Pulmonary artery endothelial cell (primary cell): ENCODE results near the gene NUP210L. TPM values are rescaled to one million over a fixed set of nuclear protein-coding genes. Genes with fewer than 3 reads are reported as not detected.
A peak's percentile ranks its signal among the peaks of the same experiment; 100 is the strongest.

Experiments
- DNase-seq: peaks from one replicate; pipeline ENCODE4 v3.0.0-alpha.2; 2011; ENCODE audit warnings: low read depth, low spot score
- total RNA-seq: library from RNA; depleted of rRNA; stranded (reverse); fragments of >200 nt; gene quantifications from 2 replicates; pipeline ENCODE4 v1.2.3, GENCODE V29; 2014

NUP210L gene
- total RNA-seq, 1 donor from 2014 or later, result 0.07 TPM

GRCh38 chr1:153967107-153967999 is 187.5 kb downstream of the NUP210L start, which contains the start of gene CREB3L4:
TSS of gene CREB3L4 (plus strand) at chr1:153967902. CDS start at chr1:153968526, 624 bp downstream.
- peak; percentile 94 for DNase-seq

- DNase-seq, result no peak
Measured at GRCh38 chr1:153963850-153964331, 191.0 kb downstream of the NUP210L start.

GRCh38 chr1:153963030-153963849 is 191.6 kb downstream of the NUP210L start, which contains the start of gene SLC39A1:
TSS of gene SLC39A1 (minus strand) at chr1:153963537. CDS start at chr1:153962715, 822 bp downstream.
- peak; percentile 80 for DNase-seq

GRCh38 chr1:153962088-153963029 is 192.5 kb downstream of the NUP210L start:
- DNase-seq, result no peak

- DNase-seq, result no peak
Measured at GRCh38 chr1:153961421-153961820, 193.5 kb downstream of the NUP210L start.

- DNase-seq, result no peak
Measured at GRCh38 chr1:153960206-153960605, 194.7 kb downstream of the NUP210L start.

- no peak for DNase-seq
Measured at GRCh38 chr1:153959454-153959853, 195.4 kb downstream of the NUP210L start.

GRCh38 chr1:153958961-153959260 is 196.0 kb downstream of the NUP210L start:
- DNase-seq, result no peak

- peak; percentile 94 for DNase-seq
Measured at GRCh38 chr1:153958111-153958960, 196.5 kb downstream of the NUP210L start, which contains the start of gene CRTC2. TSS of gene CRTC2 (minus strand) at chr1:153958612. CDS start at chr1:153958497, 115 bp downstream.

- DNase-seq, result no peak
Measured at GRCh38 chr1:153957744-153958110, 197.1 kb downstream of the NUP210L start.

- DNase-seq, result no peak
Measured at GRCh38 chr1:153956997-153957715, 197.7 kb downstream of the NUP210L start.

- no peak for DNase-seq
Measured at GRCh38 chr1:153954826-153955225, 200.0 kb downstream of the NUP210L start.

- no peak for DNase-seq
Measured at GRCh38 chr1:153953859-153954365, 201.0 kb downstream of the NUP210L start.

- no peak for DNase-seq
Measured at GRCh38 chr1:153951801-153952200, 203.1 kb downstream of the NUP210L start.

GRCh38 chr1:153951183-153951582 is 203.7 kb downstream of the NUP210L start:
- DNase-seq, result no peak

- no peak for DNase-seq
Measured at GRCh38 chr1:153946622-153947241, 208.1 kb downstream of the NUP210L start, which contains the start of gene DENND4B. TSS of gene DENND4B (minus strand) at chr1:153946718. CDS start at chr1:153944374, 2,344 bp downstream.

GRCh38 chr1:153945795-153946621 is 208.9 kb downstream of the NUP210L start:
- DNase-seq, result no peak
